ENCODE results near the gene POFUT2.

The POFUT2 gene

GRCh38 chr21:45262616-45263015 lies 25.1 kb downstream of the POFUT2 start:
- Histone ChIP-seq H2AFZ (ENCODE audit: low read length) (no peak overlapping the region), H3F3A (ENCODE audit: insufficient read depth, low read length) (no peaks in the 10 kb centered on the region), H3K4me3 (ENCODE audit: low read depth, low read length, poor library complexity, severe bottlenecking) (no peak overlapping the region), H3K4me1 (ENCODE audit: insufficient read depth, low read length, severe bottlenecking) (peaks cover 8% of the 10 kb centered on the region), H3K9me2 (ENCODE audit: low read depth, low read length) (no peaks in the 10 kb centered on the region), H4K20me1 (ENCODE audit: insufficient read depth, low read length) (no peaks in the 10 kb centered on the region), H3K4me2 (ENCODE audit: low read length) (no peak overlapping the region), H3K9ac (ENCODE audit: low read length) (no peak overlapping the region), H3K27ac (ENCODE audit: low read depth, low read length, poor library complexity, severe bottlenecking) (no peak overlapping the region), H3K27me3 (ENCODE audit: insufficient read depth, low read length) (no peaks in the 10 kb centered on the region), H3K9me3 (ENCODE audit: low read length) (no peaks in the 10 kb centered on the region), H3K79me2 (ENCODE audit: insufficient read depth, low read length) (no peaks in the 10 kb centered on the region), H3K36me3 (ENCODE audit: insufficient read depth, low read length) (peaks cover 41% of the 10 kb centered on the region)
- no peak for TF ChIP-seq EZH2 (IDR thresholded peaks at IDR 0.05; ENCODE audit: borderline replicate concordance, low read length)
- no peak for TF ChIP-seq CTCF (IDR thresholded peaks at IDR 0.05; ENCODE audit: low read length)

GRCh38 chr21:45262041-45262581 lies 25.6 kb downstream of the POFUT2 start:
- peaks cover 36% of the 10 kb centered on the region for H3K36me3 ChIP-seq (ENCODE audit: insufficient read depth, low read length)
- H2AFZ ChIP-seq (ENCODE audit: low read length), result no peak overlapping the region

GRCh38 chr21:45261093-45261492 lies 26.6 kb downstream of the POFUT2 start:
- TF ChIP-seq CTCF (IDR thresholded peaks at IDR 0.05; ENCODE audit: low read length) (no peak), EZH2 (IDR thresholded peaks at IDR 0.05; ENCODE audit: borderline replicate concordance, low read length) (no peak)
- H3K9me2 ChIP-seq (ENCODE audit: low read depth, low read length), result no peaks in the 10 kb centered on the region
- no peaks in the 10 kb centered on the region for H3F3A ChIP-seq (ENCODE audit: insufficient read depth, low read length)
- H3K4me3 ChIP-seq (ENCODE audit: low read depth, low read length, poor library complexity, severe bottlenecking), result no peak overlapping the region
- H2AFZ ChIP-seq (ENCODE audit: low read length), result no peak overlapping the region
- H3K27me3 ChIP-seq (ENCODE audit: insufficient read depth, low read length), result no peaks in the 10 kb centered on the region
- H3K27ac ChIP-seq (ENCODE audit: low read depth, low read length, poor library complexity, severe bottlenecking), result no peak overlapping the region
- no peaks in the 10 kb centered on the region for H3K9me3 ChIP-seq (ENCODE audit: low read length)
- H4K20me1 ChIP-seq (ENCODE audit: insufficient read depth, low read length), result no peaks in the 10 kb centered on the region
- no peak overlapping the region for H3K9ac ChIP-seq (ENCODE audit: low read length)
- H3K4me2 ChIP-seq (ENCODE audit: low read length), result no peak overlapping the region
- H3K36me3 ChIP-seq (ENCODE audit: insufficient read depth, low read length), result peaks cover 26% of the 10 kb centered on the region
- no peaks in the 10 kb centered on the region for H3K79me2 ChIP-seq (ENCODE audit: insufficient read depth, low read length)
- H3K4me1 ChIP-seq (ENCODE audit: insufficient read depth, low read length, severe bottlenecking), result peaks cover 9% of the 10 kb centered on the region

More at GRCh38 chr21:45262041-45262581, 25.6 kb downstream of the POFUT2 start:
- no peaks in the 10 kb centered on the region for H3F3A ChIP-seq (ENCODE audit: insufficient read depth, low read length)
- no peak overlapping the region for H3K4me3 ChIP-seq (ENCODE audit: low read depth, low read length, poor library complexity, severe bottlenecking)
- H3K27ac ChIP-seq (ENCODE audit: low read depth, low read length, poor library complexity, severe bottlenecking), result no peak overlapping the region
- no peak overlapping the region for H3K4me2 ChIP-seq (ENCODE audit: low read length)
- TF ChIP-seq EZH2 (IDR thresholded peaks at IDR 0.05; ENCODE audit: borderline replicate concordance, low read length), result no peak
- TF ChIP-seq CTCF (IDR thresholded peaks at IDR 0.05; ENCODE audit: low read length), result no peak
- H3K27me3 ChIP-seq (ENCODE audit: insufficient read depth, low read length), result no peaks in the 10 kb centered on the region
- no peaks in the 10 kb centered on the region for H4K20me1 ChIP-seq (ENCODE audit: insufficient read depth, low read length)
- no peaks in the 10 kb centered on the region for H3K79me2 ChIP-seq (ENCODE audit: insufficient read depth, low read length)
- H3K9ac ChIP-seq (ENCODE audit: low read length), result no peak overlapping the region
- no peaks in the 10 kb centered on the region for H3K9me3 ChIP-seq (ENCODE audit: low read length)
- peaks cover 8% of the 10 kb centered on the region for H3K4me1 ChIP-seq (ENCODE audit: insufficient read depth, low read length, severe bottlenecking)
- H3K9me2 ChIP-seq (ENCODE audit: low read depth, low read length), result no peaks in the 10 kb centered on the region

Measured in OCI-LY1 (cell line).